ENCODE measurements around the gene TUFT1. TPM values are rescaled to one million over a fixed set of nuclear protein-coding genes. Genes with fewer than 3 reads are reported as not detected.

TUFT1 gene
- total RNA-seq, 1 experiment from 2014 or later, result 12.3 TPM

DNA sequence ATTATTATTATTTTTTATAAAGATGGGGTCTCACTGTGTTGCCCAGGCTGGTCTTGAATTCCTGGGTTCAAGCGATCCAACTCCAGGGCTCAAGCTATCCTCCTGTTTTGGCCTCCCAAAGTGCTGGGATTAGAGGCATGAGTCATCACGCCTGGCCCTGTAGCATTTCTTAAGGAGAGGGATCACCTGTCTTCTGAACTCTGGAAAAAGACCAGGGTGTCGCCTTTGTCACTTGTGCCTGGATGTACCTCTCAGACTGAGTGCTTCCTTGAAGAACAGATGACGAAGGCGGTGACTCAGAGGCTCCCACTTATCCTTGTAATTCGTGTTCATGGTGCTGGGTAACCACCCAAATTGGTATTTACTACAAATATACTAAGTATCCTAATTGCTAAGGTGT lies 31.3 kb upstream of the TUFT1 start:
- no peaks in the 10 kb centered on the region for H3K27me3 ChIP-seq (ENCODE audit: insufficient read depth, low read length)
- BruUV-seq (replicated peaks), result no TSS peak
- POLR2A ChIA-PET, result no interaction called here
- peak overlapping the region; percentile 54; the same call in 1 of the 2 replicates for H3K27ac ChIP-seq (ENCODE audit: low read depth, low read length)
- H3K9me3 ChIP-seq (ENCODE audit: control insufficient read depth in 1 of 2, insufficient read depth in 1 of 2, low read depth in 1 of 2, low read length in 2 of 2), result no peaks in the 10 kb centered on the region
- RAD21 ChIA-PET (ENCODE audit: low non-redundant PET in 1 of 2, low total read pairs in 2 of 2, uncharacterized antibody in 2 of 2, unreplicated experiment in 2 of 2), result no interaction called here
- peak overlapping the region; percentile 91 for H3K4me2 ChIP-seq (ENCODE audit: low read length)
- H3K9me2 ChIP-seq (ENCODE audit: insufficient read depth), result no peaks in the 10 kb centered on the region
- intact Hi-C loops (cut with micrococcal nuclease), result no loop called here
- TF ChIP-seq POLR2A (IDR thresholded peaks at IDR 0.05; ENCODE audit: borderline replicate concordance, extremely low read depth, insufficient read depth, insufficient read length) (no peak), ELF1 (IDR thresholded peaks at IDR 0.05; ENCODE audit: borderline replicate concordance, low read depth) (no peak), POLR2AphosphoS5 (IDR thresholded peaks at IDR 0.05; ENCODE audit: low read depth, low read length) (peak; percentile 47; the same call in 1 of the 2 replicates), TCF7L2 (IDR thresholded peaks at IDR 0.05; ENCODE audit: borderline replicate concordance, extremely low read depth, insufficient read depth, insufficient read length) (peak; percentile 32), EZH2phosphoT487 (IDR thresholded peaks at IDR 0.05; ENCODE audit: borderline replicate concordance) (no peak)
- TF ChIP-seq, protein P1, sequence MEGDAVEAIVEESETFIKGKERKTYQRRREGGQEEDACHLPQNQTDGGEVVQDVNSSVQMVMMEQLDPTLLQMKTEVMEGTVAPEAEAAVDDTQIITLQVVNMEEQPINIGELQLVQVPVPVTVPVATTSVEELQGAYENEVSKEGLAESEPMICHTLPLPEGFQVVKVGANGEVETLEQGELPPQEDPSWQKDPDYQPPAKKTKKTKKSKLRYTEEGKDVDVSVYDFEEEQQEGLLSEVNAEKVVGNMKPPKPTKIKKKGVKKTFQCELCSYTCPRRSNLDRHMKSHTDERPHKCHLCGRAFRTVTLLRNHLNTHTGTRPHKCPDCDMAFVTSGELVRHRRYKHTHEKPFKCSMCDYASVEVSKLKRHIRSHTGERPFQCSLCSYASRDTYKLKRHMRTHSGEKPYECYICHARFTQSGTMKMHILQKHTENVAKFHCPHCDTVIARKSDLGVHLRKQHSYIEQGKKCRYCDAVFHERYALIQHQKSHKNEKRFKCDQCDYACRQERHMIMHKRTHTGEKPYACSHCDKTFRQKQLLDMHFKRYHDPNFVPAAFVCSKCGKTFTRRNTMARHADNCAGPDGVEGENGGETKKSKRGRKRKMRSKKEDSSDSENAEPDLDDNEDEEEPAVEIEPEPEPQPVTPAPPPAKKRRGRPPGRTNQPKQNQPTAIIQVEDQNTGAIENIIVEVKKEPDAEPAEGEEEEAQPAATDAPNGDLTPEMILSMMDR (IDR thresholded peaks at IDR 0.05 in 2 of 3, conservative IDR thresholded peaks at IDR 0.05 in 1 of 3; ENCODE audit: borderline replicate concordance in 1 of 3, insufficient read depth in 1 of 3, low read depth in 2 of 3, low read length in 2 of 3), result no peak
- TF ChIP-seq, protein P2, sequence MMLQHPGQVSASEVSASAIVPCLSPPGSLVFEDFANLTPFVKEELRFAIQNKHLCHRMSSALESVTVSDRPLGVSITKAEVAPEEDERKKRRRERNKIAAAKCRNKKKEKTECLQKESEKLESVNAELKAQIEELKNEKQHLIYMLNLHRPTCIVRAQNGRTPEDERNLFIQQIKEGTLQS (IDR thresholded peaks at IDR 0.05), result no peak
- TF ChIP-seq, protein P3, sequence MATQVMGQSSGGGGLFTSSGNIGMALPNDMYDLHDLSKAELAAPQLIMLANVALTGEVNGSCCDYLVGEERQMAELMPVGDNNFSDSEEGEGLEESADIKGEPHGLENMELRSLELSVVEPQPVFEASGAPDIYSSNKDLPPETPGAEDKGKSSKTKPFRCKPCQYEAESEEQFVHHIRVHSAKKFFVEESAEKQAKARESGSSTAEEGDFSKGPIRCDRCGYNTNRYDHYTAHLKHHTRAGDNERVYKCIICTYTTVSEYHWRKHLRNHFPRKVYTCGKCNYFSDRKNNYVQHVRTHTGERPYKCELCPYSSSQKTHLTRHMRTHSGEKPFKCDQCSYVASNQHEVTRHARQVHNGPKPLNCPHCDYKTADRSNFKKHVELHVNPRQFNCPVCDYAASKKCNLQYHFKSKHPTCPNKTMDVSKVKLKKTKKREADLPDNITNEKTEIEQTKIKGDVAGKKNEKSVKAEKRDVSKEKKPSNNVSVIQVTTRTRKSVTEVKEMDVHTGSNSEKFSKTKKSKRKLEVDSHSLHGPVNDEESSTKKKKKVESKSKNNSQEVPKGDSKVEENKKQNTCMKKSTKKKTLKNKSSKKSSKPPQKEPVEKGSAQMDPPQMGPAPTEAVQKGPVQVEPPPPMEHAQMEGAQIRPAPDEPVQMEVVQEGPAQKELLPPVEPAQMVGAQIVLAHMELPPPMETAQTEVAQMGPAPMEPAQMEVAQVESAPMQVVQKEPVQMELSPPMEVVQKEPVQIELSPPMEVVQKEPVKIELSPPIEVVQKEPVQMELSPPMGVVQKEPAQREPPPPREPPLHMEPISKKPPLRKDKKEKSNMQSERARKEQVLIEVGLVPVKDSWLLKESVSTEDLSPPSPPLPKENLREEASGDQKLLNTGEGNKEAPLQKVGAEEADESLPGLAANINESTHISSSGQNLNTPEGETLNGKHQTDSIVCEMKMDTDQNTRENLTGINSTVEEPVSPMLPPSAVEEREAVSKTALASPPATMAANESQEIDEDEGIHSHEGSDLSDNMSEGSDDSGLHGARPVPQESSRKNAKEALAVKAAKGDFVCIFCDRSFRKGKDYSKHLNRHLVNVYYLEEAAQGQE (IDR thresholded peaks at IDR 0.05; ENCODE audit: low read depth), result no peak
- ATAC-seq (peak; percentile 59), DNase-seq (ENCODE audit: low read depth, low spot score) (peak; percentile 98)
- peaks cover 17% of the 10 kb centered on the region for H3K79me2 ChIP-seq (ENCODE audit: insufficient read depth, low read length)
- H3K9ac ChIP-seq (ENCODE audit: low read length), result peak overlapping the region; percentile 19
- H3K4me1 ChIP-seq (ENCODE audit: control insufficient read depth in 1 of 2, insufficient read depth in 2 of 2, low read length in 2 of 2), result peaks cover 40 to 60% of the 10 kb centered on the region in 2 experiments
- H3K4me3 ChIP-seq (replicated peaks in 1 of 2; ENCODE audit: low read depth in 1 of 2, low read length in 2 of 2), result peak overlapping the region in 1 of 2 experiments; percentile 5; a peak in 1 of 4 replicates
- no peaks in the 10 kb centered on the region for H3K36me3 ChIP-seq (ENCODE audit: control insufficient read depth in 1 of 2, insufficient read depth in 2 of 2, low read length in 2 of 2)
- H2AFZ ChIP-seq (ENCODE audit: low read depth, low read length, poor library complexity, severe bottlenecking), result no peak overlapping the region
- CTCF ChIA-PET, result no interaction called here
- no peaks in the 10 kb centered on the region for H4K20me1 ChIP-seq (ENCODE audit: insufficient read depth)
